HepG2 (cell line): Measurements from ENCODE around the gene CCND2. TPM values are rescaled to one million over a fixed set of nuclear protein-coding genes. Genes with fewer than 3 reads are reported as not detected.

Experiments used
- AHDC1 ChIP-seq: sonication (generic); formaldehyde crosslinking; IDR thresholded peaks from 2 replicates; pipeline ENCODE4 v1.5.1; 2020; ENCODE audit warnings: mild to moderate bottlenecking, missing genetic modification reagents, borderline replicate concordance
- CREM ChIP-seq, 2 experiments: sonication (generic) in 1 of 2; formaldehyde crosslinking in 1 of 2; IDR thresholded peaks; 2 replicates each; pipeline versions ENCODE4 v1.4.0 to v1.6.1; 2016 to 2020; ENCODE audit warnings: antibody characterized with exemption in 1 of 2, mild to moderate bottlenecking in 1 of 2, missing genetic modification reagents in 1 of 2
- HIVEP1 ChIP-seq: sonication (generic); formaldehyde crosslinking; IDR thresholded peaks from 2 replicates; pipeline ENCODE4 v1.4.0; 2020; ENCODE audit warnings: mild to moderate bottlenecking, missing genetic modification reagents
- KLF6 ChIP-seq: IDR thresholded peaks from 2 replicates; pipeline ENCODE4 v1.8.0; 2016; ENCODE audit warnings: missing biosample characterization, missing genetic modification reagents
- MBD4 ChIP-seq: IDR thresholded peaks from 2 replicates; pipeline ENCODE4 v1.6.1; 2012; ENCODE audit warnings: low read length, inconsistent platforms, borderline replicate concordance
- MTERF4 ChIP-seq: sonication (generic); formaldehyde crosslinking; IDR thresholded peaks from 2 replicates; pipeline ENCODE4 v1.8.0; 2023; ENCODE audit warnings: mild to moderate bottlenecking, missing genetic modification reagents
- SRSF9 ChIP-seq: fragments of 200-400 bp; formaldehyde crosslinking; IDR thresholded peaks from 2 replicates; pipeline ENCODE4 v1.6.1; 2018; ENCODE audit warnings: borderline replicate concordance, mild to moderate bottlenecking, low read depth, low read length; ENCODE audit not compliant: insufficient read depth, poor library complexity, severe bottlenecking
- ZBTB10 ChIP-seq: sonication (generic); formaldehyde crosslinking; IDR thresholded peaks from 2 replicates; pipeline ENCODE4 v1.4.0; 2020; ENCODE audit warnings: missing genetic modification reagents, borderline replicate concordance
- ZBTB43 ChIP-seq: sonication (generic); formaldehyde crosslinking; conservative IDR thresholded peaks from 2 replicates; pipeline ENCODE4 v1.4.0; 2020; ENCODE audit warnings: missing genetic modification reagents
- ZFX ChIP-seq: sonication (generic); formaldehyde crosslinking; IDR thresholded peaks from 2 replicates; pipeline ENCODE4 v1.4.0; 2020; ENCODE audit warnings: mild to moderate bottlenecking, low read depth, missing genetic modification reagents, moderate library complexity
- ZNF18 ChIP-seq: sonication (generic); formaldehyde crosslinking; IDR thresholded peaks from 2 replicates; pipeline ENCODE4 v1.8.0; 2022; ENCODE audit warnings: mild to moderate bottlenecking, missing genetic modification reagents; ENCODE audit not compliant: insufficient replicate concordance
- ZNF550 ChIP-seq: sonication (generic); formaldehyde crosslinking; IDR thresholded peaks from 2 replicates; pipeline ENCODE4 v1.4.0; 2020; ENCODE audit warnings: mild to moderate bottlenecking, missing genetic modification reagents, borderline replicate concordance
- ZNF773 ChIP-seq: sonication (generic); formaldehyde crosslinking; IDR thresholded peaks from 2 replicates; pipeline ENCODE4 v1.4.0; 2020; ENCODE audit warnings: missing genetic modification reagents, borderline replicate concordance
- ZSCAN31 ChIP-seq: sonication (generic); formaldehyde crosslinking; IDR thresholded peaks from 2 replicates; pipeline ENCODE4 v1.5.0; 2020; ENCODE audit warnings: low read depth, mild to moderate bottlenecking, missing genetic modification reagents
- polyA plus RNA-seq, 8 experiments: library from polyadenylated mRNA; depleted of rRNA in 3 of 8; stranded (reverse) in 7 of 8; unstranded in 1 of 8; fragments of >200 nt; fragmentation: Illumina TruSeq in 4 of 8; extraction: Trizol in 4 of 8; gene quantifications; 2 replicates each; pipeline versions ENCODE4 v1.2.1 to v1.2.3, GENCODE V29; 2011 to 2016; ENCODE audit warnings: low read depth in 4 of 8, missing spikeins in 1 of 8, mixed read lengths in 1 of 8; ENCODE audit not compliant: insufficient read depth in 1 of 8
- total RNA-seq, 5 experiments: library from RNA; depleted of rRNA; stranded (reverse); fragments of >200 nt; fragmentation: Illumina TruSeq; extraction: Trizol; gene quantifications; 2 replicates each; pipeline ENCODE4 v1.2.3, GENCODE V29; 2016; ENCODE audit warnings: low read depth in 1 of 5

CCND2 gene
- total and polyA plus RNA-seq, 2 of the 13 experiments (the other 11 are each of a cell fraction or from before 2014, with no cell fraction given) = 0.61 to 1.4 TPM

- no peak for TF ChIP-seq AHDC1 (CRISPR knock-in tag)
- no peak for TF ChIP-seq KLF6 (CRISPR knock-in tag)
- TF ChIP-seq ZSCAN31 = no peak
- no peak; the same call in 1 of the 2 replicates for TF ChIP-seq ZNF773
- no peak for TF ChIP-seq ZBTB43 (CRISPR knock-in tag)
- TF ChIP-seq ZBTB10 (CRISPR knock-in tag) = no peak
- no peak for TF ChIP-seq ZNF550 (CRISPR knock-in tag)
- TF ChIP-seq ZFX (CRISPR knock-in tag) = no peak; the same call in 1 of the 2 replicates
- peak; percentile 14; the same call in 1 of the 2 replicates for TF ChIP-seq CREM (IDR thresholded peaks at IDR 0.05)
- TF ChIP-seq CREM (CRISPR knock-in tag; IDR thresholded peaks at IDR 0.05) = no peak
- TF ChIP-seq MTERF4 (CRISPR knock-in tag) = no peak
- no peak for TF ChIP-seq MBD4
- no peak for TF ChIP-seq ZNF18 (CRISPR knock-in tag)
- no peak for TF ChIP-seq SRSF9
- no peak for TF ChIP-seq HIVEP1 (CRISPR knock-in tag)
Observed at GRCh38 chr12:4320497-4320852, 46.9 kb downstream of the CCND2 start (continued).
